ENCODE data around the gene PTPRC. TPM values are rescaled to one million over a fixed set of nuclear protein-coding genes. Genes with fewer than 3 reads are reported as not detected.
A peak's percentile ranks its signal among the peaks of the same experiment; 100 is the strongest.

The PTPRC gene
- total and polyA plus RNA-seq, 5 donors from 2014 or later: 946 to 1,099 (median 1,070) TPM

- H3K36me3 Mint-ChIP-seq: peaks cover 39% of the 10 kb centered on the region
- no peak overlapping the region for H3K4me3 Mint-ChIP-seq
- H3K27me3 ChIP-seq (ENCODE audit: control insufficient read depth, insufficient read depth, low read length): no peaks in the 10 kb centered on the region
- no peak overlapping the region for H3K27ac ChIP-seq (ENCODE audit: insufficient read depth, low read length, poor library complexity, severe bottlenecking)
- H3K36me3 ChIP-seq (ENCODE audit: control insufficient read depth, insufficient read depth, low read length): peaks cover 100% of the 10 kb centered on the region
- H3K4me1 ChIP-seq (ENCODE audit: control insufficient read depth, insufficient read depth, low read length, poor library complexity, severe bottlenecking): no peaks in the 10 kb centered on the region
- H3K9me3 ChIP-seq (ENCODE audit: control insufficient read depth in 2 of 2, low read length in 2 of 2): no peaks in the 10 kb centered on the region
- H3K9me3 Mint-ChIP-seq: no peaks in the 10 kb centered on the region
- H3K4me3 ChIP-seq (ENCODE audit: low read depth, low read length): no peak overlapping the region
- H3K27me3 Mint-ChIP-seq: peaks cover 4% of the 10 kb centered on the region
- peak overlapping the region in 2 of 3 donors; percentile 32 to 50 for H3K27ac Mint-ChIP-seq
- ATAC-seq (ENCODE audit: low read depth in 2 of 2) (no peak), DNase-seq (no peak)
- H3K4me1 Mint-ChIP-seq: peaks cover 8 to 28% (median 19%) of the 10 kb centered on the region in 4 donors
Measured at GRCh38 chr1:198751741-198752140, 112.9 kb downstream of the PTPRC start.

GRCh38 chr1:198754670-198755069 lies 115.8 kb downstream of the PTPRC start:
- H3K27ac ChIP-seq (ENCODE audit: insufficient read depth, low read length, poor library complexity, severe bottlenecking): no peak overlapping the region
- H3K4me1 Mint-ChIP-seq: peaks cover 9 to 29% (median 16%) of the 10 kb centered on the region in 4 donors
- peaks cover 36% of the 10 kb centered on the region for H3K36me3 Mint-ChIP-seq
- no peak overlapping the region for H3K27ac Mint-ChIP-seq
- no peaks in the 10 kb centered on the region for H3K4me1 ChIP-seq (ENCODE audit: control insufficient read depth, insufficient read depth, low read length, poor library complexity, severe bottlenecking)
- ATAC-seq (ENCODE audit: low read depth in 2 of 2): no peak
- no peak overlapping the region for H3K4me3 ChIP-seq (ENCODE audit: low read depth, low read length)
- H3K9me3 Mint-ChIP-seq: no peaks in the 10 kb centered on the region
- peak overlapping the region in 1 of 4 donors; percentile 41 for H3K4me3 Mint-ChIP-seq
- H3K27me3 ChIP-seq (ENCODE audit: control insufficient read depth, insufficient read depth, low read length): no peaks in the 10 kb centered on the region
- H3K36me3 ChIP-seq (ENCODE audit: control insufficient read depth, insufficient read depth, low read length): peaks cover 74% of the 10 kb centered on the region
- H3K27me3 Mint-ChIP-seq: peaks cover 4% of the 10 kb centered on the region
- no peaks in the 10 kb centered on the region for H3K9me3 ChIP-seq (ENCODE audit: control insufficient read depth in 2 of 2, low read length in 2 of 2)
- DNase-seq: no peak

GRCh38 chr1:198755715-198756114 lies 116.9 kb downstream of the PTPRC start:
- Mint-ChIP-seq H3K4me3 (peak overlapping the region in 1 of 4 donors; percentile 3), H3K9me3 (no peaks in the 10 kb centered on the region), H3K36me3 (peaks cover 32% of the 10 kb centered on the region), H3K27me3 (peaks cover 4% of the 10 kb centered on the region), H3K4me1 (peaks cover 15 to 38% (median 21%) of the 10 kb centered on the region in 4 donors), H3K27ac (peak overlapping the region in 1 of 3 donors; percentile 41)
- DNase-seq: no peak
- Histone ChIP-seq H3K27me3 (ENCODE audit: control insufficient read depth, insufficient read depth, low read length) (no peaks in the 10 kb centered on the region), H3K36me3 (ENCODE audit: control insufficient read depth, insufficient read depth, low read length) (peaks cover 64% of the 10 kb centered on the region), H3K4me1 (ENCODE audit: control insufficient read depth, insufficient read depth, low read length, poor library complexity, severe bottlenecking) (no peaks in the 10 kb centered on the region), H3K9me3 (ENCODE audit: control insufficient read depth in 2 of 2, low read length in 2 of 2) (no peaks in the 10 kb centered on the region), H3K4me3 (ENCODE audit: low read depth, low read length) (no peak overlapping the region), H3K27ac (ENCODE audit: insufficient read depth, low read length, poor library complexity, severe bottlenecking) (peak overlapping the region; percentile 8)
- ATAC-seq (ENCODE audit: low read depth in 2 of 2): no peak

- H3K4me1 Mint-ChIP-seq: peaks cover 18 to 39% (median 27%) of the 10 kb centered on the region in 4 donors
- Histone ChIP-seq H3K9me3 (ENCODE audit: control insufficient read depth in 2 of 2, low read length in 2 of 2) (no peaks in the 10 kb centered on the region), H3K36me3 (ENCODE audit: control insufficient read depth, insufficient read depth, low read length) (peaks cover 56% of the 10 kb centered on the region), H3K4me3 (ENCODE audit: low read depth, low read length) (no peak overlapping the region), H3K4me1 (ENCODE audit: control insufficient read depth, insufficient read depth, low read length, poor library complexity, severe bottlenecking) (no peaks in the 10 kb centered on the region), H3K27me3 (ENCODE audit: control insufficient read depth, insufficient read depth, low read length) (no peaks in the 10 kb centered on the region), H3K27ac (ENCODE audit: insufficient read depth, low read length, poor library complexity, severe bottlenecking) (peak overlapping the region; percentile 14)
- no peak overlapping the region for H3K27ac Mint-ChIP-seq
- H3K4me3 Mint-ChIP-seq: no peak overlapping the region
- DNase-seq (no peak), ATAC-seq (ENCODE audit: low read depth in 2 of 2) (no peak)
- no peaks in the 10 kb centered on the region for H3K27me3 Mint-ChIP-seq
- H3K36me3 Mint-ChIP-seq: peaks cover 25% of the 10 kb centered on the region
- peaks cover 0 to 2% (median 0%) of the 10 kb centered on the region in 7 donors for H3K9me3 Mint-ChIP-seq
Measured at GRCh38 chr1:198756470-198756869, 117.6 kb downstream of the PTPRC start.

GRCh38 chr1:198761859-198762616 lies 123.2 kb downstream of the PTPRC start:
- Histone ChIP-seq H3K27me3 (ENCODE audit: control insufficient read depth, insufficient read depth, low read length) (no peaks in the 10 kb centered on the region), H3K4me1 (ENCODE audit: control insufficient read depth, insufficient read depth, low read length, poor library complexity, severe bottlenecking) (peaks cover 13% of the 10 kb centered on the region), H3K36me3 (ENCODE audit: control insufficient read depth, insufficient read depth, low read length) (peaks cover under 1% of the 10 kb centered on the region), H3K4me3 (ENCODE audit: low read depth, low read length) (peak overlapping the region; percentile 26), H3K27ac (ENCODE audit: insufficient read depth, low read length, poor library complexity, severe bottlenecking) (no peak overlapping the region), H3K9me3 (ENCODE audit: control insufficient read depth in 2 of 2, low read length in 2 of 2) (no peaks in the 10 kb centered on the region)
- H3K36me3 Mint-ChIP-seq: no peaks in the 10 kb centered on the region
- peak overlapping the region; percentile 14 to 74 (median 16) for H3K27ac Mint-ChIP-seq
- peak in 2 of 3 donors; percentile 29 to 53 for DNase-seq
- H3K4me1 Mint-ChIP-seq: peaks cover 39 to 53% (median 42%) of the 10 kb centered on the region in 4 donors
- peaks cover 0 to 5% (median 0%) of the 10 kb centered on the region in 7 donors for H3K9me3 Mint-ChIP-seq
- peak overlapping the region in 3 of 4 donors; percentile 33 to 51 (median 50) for H3K4me3 Mint-ChIP-seq
- ATAC-seq (ENCODE audit: low read depth in 2 of 2): peak; percentile 21 to 35
- H3K27me3 Mint-ChIP-seq: no peaks in the 10 kb centered on the region

GRCh38 chr1:198763298-198763714 lies 124.5 kb downstream of the PTPRC start:
- H3K27ac ChIP-seq (ENCODE audit: insufficient read depth, low read length, poor library complexity, severe bottlenecking): no peak overlapping the region
- H3K36me3 ChIP-seq (ENCODE audit: control insufficient read depth, insufficient read depth, low read length): no peaks in the 10 kb centered on the region
- Mint-ChIP-seq H3K4me3 (peak overlapping the region in 2 of 4 donors; percentile 16 to 17), H3K9me3 (peaks cover 0 to 5% (median 0%) of the 10 kb centered on the region in 7 donors), H3K4me1 (peaks cover 39 to 53% (median 41%) of the 10 kb centered on the region in 4 donors), H3K36me3 (no peaks in the 10 kb centered on the region), H3K27ac (peak overlapping the region in 2 of 3 donors; percentile 14 to 57), H3K27me3 (no peaks in the 10 kb centered on the region)
- no peaks in the 10 kb centered on the region for H3K9me3 ChIP-seq (ENCODE audit: control insufficient read depth in 2 of 2, low read length in 2 of 2)
- DNase-seq: no peak
- H3K27me3 ChIP-seq (ENCODE audit: control insufficient read depth, insufficient read depth, low read length): no peaks in the 10 kb centered on the region
- ATAC-seq (ENCODE audit: low read depth in 2 of 2): peak in 1 of 2 donors; percentile 38
- H3K4me3 ChIP-seq (ENCODE audit: low read depth, low read length): no peak overlapping the region
- peaks cover 13% of the 10 kb centered on the region for H3K4me1 ChIP-seq (ENCODE audit: control insufficient read depth, insufficient read depth, low read length, poor library complexity, severe bottlenecking)

- no peak for DNase-seq
- Mint-ChIP-seq H3K4me3 (peak overlapping the region in 1 of 4 donors; percentile 9), H3K27me3 (no peaks in the 10 kb centered on the region), H3K27ac (no peak overlapping the region), H3K36me3 (no peaks in the 10 kb centered on the region), H3K4me1 (peaks cover 37 to 53% (median 40%) of the 10 kb centered on the region in 4 donors), H3K9me3 (peaks cover 0 to 5% (median 0%) of the 10 kb centered on the region in 7 donors)
- Histone ChIP-seq H3K27me3 (ENCODE audit: control insufficient read depth, insufficient read depth, low read length) (no peaks in the 10 kb centered on the region), H3K9me3 (ENCODE audit: control insufficient read depth in 2 of 2, low read length in 2 of 2) (no peaks in the 10 kb centered on the region), H3K27ac (ENCODE audit: insufficient read depth, low read length, poor library complexity, severe bottlenecking) (no peak overlapping the region), H3K36me3 (ENCODE audit: control insufficient read depth, insufficient read depth, low read length) (no peaks in the 10 kb centered on the region), H3K4me1 (ENCODE audit: control insufficient read depth, insufficient read depth, low read length, poor library complexity, severe bottlenecking) (peaks cover 13% of the 10 kb centered on the region), H3K4me3 (ENCODE audit: low read depth, low read length) (peak overlapping the region; percentile 10)
- no peak for ATAC-seq (ENCODE audit: low read depth in 2 of 2)
Measured at GRCh38 chr1:198764748-198765147, 125.9 kb downstream of the PTPRC start.

Data from CD4-positive, CD25-positive, alpha-beta regulatory T cell (primary cell).